Gastroesophageal sphincter (tissue), 3 donors: ENCODE data around the gene COX19.

ENCODE experiments used
- CTCF ChIP-seq, 4 experiments: fragments of 200-600 bp in 2 of 4; fragments of 450-650 bp in 2 of 4; sonication (generic) in 1 of 4; IDR thresholded peaks; one replicate each; pipeline ENCODE4 v1.5.1; 2017 to 2019; ENCODE audit warnings: antibody characterized with exemption in 4 of 4, mild to moderate bottlenecking in 2 of 4, moderate library complexity in 2 of 4
- EP300 ChIP-seq: sonication (generic); formaldehyde crosslinking; IDR thresholded peaks from one replicate; pipeline ENCODE4 v1.6.1; 2017; ENCODE audit warnings: antibody characterized with exemption, mild to moderate bottlenecking
- POLR2A ChIP-seq, 2 donors: fragments of 450-650 bp; IDR thresholded peaks; one replicate each; pipeline ENCODE4 v1.6.1; 2017; ENCODE audit warnings: antibody characterized with exemption in 2 of 2, mild to moderate bottlenecking in 2 of 2, moderate library complexity in 1 of 2
- POLR2AphosphoS5 ChIP-seq: sonication (generic); formaldehyde crosslinking; IDR thresholded peaks from one replicate; pipeline ENCODE4 v1.6.1; 2017; ENCODE audit warnings: antibody characterized with exemption

- TF ChIP-seq POLR2A (IDR thresholded peaks at IDR 0.05): no peak
- TF ChIP-seq EP300: no peak
- TF ChIP-seq CTCF (IDR thresholded peaks at IDR 0.05): no peak
- TF ChIP-seq POLR2AphosphoS5: no peak
These were observed 3.8 kb upstream of the COX19 start for GRCh38 chr7:979151-979550.
